SK-N-MC (cell line): ENCODE data around the gene AP4S1.

Experiments used
- EZH2 ChIP-seq: fragments of 200-600 bp; sonication (generic); IDR thresholded peaks from one replicate; pipeline ENCODE4 v1.6.1; 2017; ENCODE audit warnings: antibody characterized with exemption
- FOXP2 ChIP-seq: optimal IDR thresholded peaks from 2 replicates; pipeline ENCODE3; 2011; ENCODE audit warnings: mild to moderate bottlenecking, moderate library complexity; ENCODE audit not compliant: insufficient read depth; ENCODE audit errors: extremely low read length, control extremely low read depth
- POLR2AphosphoS5 ChIP-seq: IDR thresholded peaks from 2 replicates; pipeline ENCODE4 v1.6.1; 2012; ENCODE audit warnings: mild to moderate bottlenecking, low read depth, low read length, borderline replicate concordance

DNA sequence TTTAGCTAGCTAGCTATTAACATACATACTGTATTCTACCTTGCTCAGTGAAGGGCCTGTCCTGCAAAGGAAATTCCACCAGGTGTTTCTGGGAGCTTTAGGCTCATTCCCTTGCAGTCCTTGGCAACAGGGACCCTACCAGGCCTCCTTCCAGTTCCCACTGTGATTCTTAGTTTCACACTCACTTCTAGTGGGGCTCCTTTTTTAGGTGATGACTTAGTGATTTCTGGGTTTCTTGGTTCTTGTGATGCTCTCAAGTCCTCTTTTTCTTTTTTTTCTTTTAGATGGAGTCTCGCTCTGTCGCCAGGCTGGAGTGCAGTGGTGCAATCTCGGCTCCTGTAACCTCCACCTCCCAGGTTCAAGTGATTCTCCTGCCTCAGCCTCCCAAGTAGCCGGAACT is 11.1 kb downstream of the AP4S1 start:
- TF ChIP-seq POLR2AphosphoS5 = no peak
- TF ChIP-seq EZH2 = no peak
- no peak for TF ChIP-seq FOXP2
